HG02938 (cell line): ENCODE data around the gene IKZF4.
A peak's percentile ranks its signal among the peaks of the same experiment; 100 is the strongest.
"Not testable (repeated sequence)": the region's sequence is repeated elsewhere in the genome, so short reads cannot be mapped to it uniquely, and the experiment has no call there.

Experiments
- ATAC-seq: cut with Tn5 transposase; IDR thresholded peaks from one replicate; pipeline ENCODE4 v1.9.1; 2021; ENCODE audit warnings: mild to moderate bottlenecking, moderate library complexity; ENCODE audit not compliant: unreplicated experiment

Gene IKZF4

GRCh38 chr12:55997535-55997859 lies 23.3 kb upstream of the IKZF4 start:
- ATAC-seq, result no peak

- ATAC-seq, result not testable (repeated sequence)
Observed at GRCh38 chr12:55999522-55999921, 21.3 kb upstream of the IKZF4 start.

- not testable (repeated sequence) for ATAC-seq
Observed at GRCh38 chr12:55999999-56000540, 20.8 kb upstream of the IKZF4 start.

- no peak for ATAC-seq
Observed at GRCh38 chr12:56001487-56002100, 19.2 kb upstream of the IKZF4 start.

- ATAC-seq, result not testable (repeated sequence)
Observed at GRCh38 chr12:56003376-56003775, 17.5 kb upstream of the IKZF4 start.

- no peak for ATAC-seq
Observed at GRCh38 chr12:56004211-56004610, 16.6 kb upstream of the IKZF4 start.

GRCh38 chr12:56007564-56008559 lies 13.0 kb upstream of the IKZF4 start:
- peak; percentile 30 for ATAC-seq

GRCh38 chr12:56010111-56010570 lies 10.7 kb upstream of the IKZF4 start:
- no peak for ATAC-seq

- no peak for ATAC-seq
Observed at GRCh38 chr12:56011509-56012090, 9.2 kb upstream of the IKZF4 start.

- no peak for ATAC-seq
Observed at GRCh38 chr12:56013482-56013881, 7.4 kb upstream of the IKZF4 start.

- no peak for ATAC-seq
Observed at GRCh38 chr12:56014205-56014604, 6.6 kb upstream of the IKZF4 start.

- ATAC-seq, result no peak
Observed at GRCh38 chr12:56017181-56017580, 3.7 kb upstream of the IKZF4 start.

GRCh38 chr12:56018356-56018755 lies 2.5 kb upstream of the IKZF4 start:
- no peak for ATAC-seq

- ATAC-seq, result no peak
Observed at GRCh38 chr12:56021889-56022497, 1.1 kb downstream of the IKZF4 start.

GRCh38 chr12:56028511-56029165 lies 7.8 kb downstream of the IKZF4 start:
- ATAC-seq, result no peak

- no peak for ATAC-seq
Observed at GRCh38 chr12:56029166-56029519, 8.3 kb downstream of the IKZF4 start.

GRCh38 chr12:56029666-56030293 lies 8.9 kb downstream of the IKZF4 start:
- ATAC-seq, result no peak

GRCh38 chr12:56031987-56032386 lies 11.1 kb downstream of the IKZF4 start:
- ATAC-seq, result no peak

GRCh38 chr12:56034586-56035332 lies 13.9 kb downstream of the IKZF4 start:
- ATAC-seq, result no peak
